Measurements from ENCODE around the gene HOXA4. TPM values are rescaled to one million over a fixed set of nuclear protein-coding genes. Genes with fewer than 3 reads are reported as not detected.

Gene HOXA4
- total RNA-seq, 1 experiment from 2014 or later: 2.0 TPM

DNA sequence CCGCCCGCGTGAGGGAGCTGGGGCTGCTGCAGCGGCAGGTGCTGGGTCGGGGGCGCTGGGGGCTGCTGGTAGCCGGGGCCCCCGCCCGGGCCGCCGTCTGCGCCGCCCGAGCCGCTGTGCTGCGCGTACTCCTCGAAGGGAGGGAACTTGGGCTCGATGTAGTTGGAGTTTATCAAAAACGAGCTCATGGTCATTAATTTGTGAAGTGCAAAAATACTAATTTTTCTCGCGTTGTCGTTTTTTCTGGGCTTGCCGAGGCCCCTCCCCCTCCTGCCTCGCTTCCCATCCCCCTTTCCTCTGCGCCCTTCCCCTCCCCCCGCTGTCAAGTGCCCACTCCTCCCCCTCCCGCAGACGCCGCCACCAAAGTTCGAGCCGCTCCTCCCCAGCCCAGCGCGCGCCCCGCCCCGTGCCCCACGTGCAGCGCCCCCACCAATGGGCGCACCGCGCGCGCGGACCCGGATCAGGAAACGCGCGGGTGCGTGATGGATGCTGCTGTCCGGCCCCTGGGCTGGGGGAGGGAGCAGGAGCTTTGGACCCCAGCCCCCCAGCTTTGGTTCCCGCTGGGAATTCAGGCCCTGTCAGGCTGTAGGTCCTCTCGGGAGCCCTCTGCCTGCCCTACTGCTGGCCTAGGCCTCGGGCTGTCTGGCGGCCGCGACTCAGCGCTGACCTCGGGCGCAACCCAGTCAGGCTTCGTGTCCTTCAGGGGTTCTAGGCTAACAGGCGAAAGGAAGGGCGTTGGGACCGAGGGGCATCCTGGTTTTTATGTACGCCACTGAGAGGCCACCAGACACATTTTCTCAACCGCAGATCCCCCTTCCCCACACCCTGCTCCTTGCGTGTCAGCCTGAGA is at the start of gene HOXA4 (continued):
- TF ChIP-seq, protein P1, sequence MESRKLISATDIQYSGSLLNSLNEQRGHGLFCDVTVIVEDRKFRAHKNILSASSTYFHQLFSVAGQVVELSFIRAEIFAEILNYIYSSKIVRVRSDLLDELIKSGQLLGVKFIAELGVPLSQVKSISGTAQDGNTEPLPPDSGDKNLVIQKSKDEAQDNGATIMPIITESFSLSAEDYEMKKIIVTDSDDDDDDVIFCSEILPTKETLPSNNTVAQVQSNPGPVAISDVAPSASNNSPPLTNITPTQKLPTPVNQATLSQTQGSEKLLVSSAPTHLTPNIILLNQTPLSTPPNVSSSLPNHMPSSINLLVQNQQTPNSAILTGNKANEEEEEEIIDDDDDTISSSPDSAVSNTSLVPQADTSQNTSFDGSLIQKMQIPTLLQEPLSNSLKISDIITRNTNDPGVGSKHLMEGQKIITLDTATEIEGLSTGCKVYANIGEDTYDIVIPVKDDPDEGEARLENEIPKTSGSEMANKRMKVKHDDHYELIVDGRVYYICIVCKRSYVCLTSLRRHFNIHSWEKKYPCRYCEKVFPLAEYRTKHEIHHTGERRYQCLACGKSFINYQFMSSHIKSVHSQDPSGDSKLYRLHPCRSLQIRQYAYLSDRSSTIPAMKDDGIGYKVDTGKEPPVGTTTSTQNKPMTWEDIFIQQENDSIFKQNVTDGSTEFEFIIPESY (IDR thresholded peaks at IDR 0.05; ENCODE audit: extremely low read depth, insufficient replicate concordance, low read length): no peak
- peak; percentile 41 for TF ChIP-seq TCF7L2 (IDR thresholded peaks at IDR 0.05; ENCODE audit: borderline replicate concordance, extremely low read depth, insufficient read depth, insufficient read length)
- TF ChIP-seq CBX3 (IDR thresholded peaks at IDR 0.05; ENCODE audit: low read depth): no peak
- TF ChIP-seq, protein P2, sequence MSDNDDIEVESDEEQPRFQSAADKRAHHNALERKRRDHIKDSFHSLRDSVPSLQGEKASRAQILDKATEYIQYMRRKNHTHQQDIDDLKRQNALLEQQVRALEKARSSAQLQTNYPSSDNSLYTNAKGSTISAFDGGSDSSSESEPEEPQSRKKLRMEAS (IDR thresholded peaks at IDR 0.05): peak; percentile 84
- TF ChIP-seq RAD21 (IDR thresholded peaks at IDR 0.05; ENCODE audit: low read depth): no peak
- TF ChIP-seq POLR2AphosphoS5 (IDR thresholded peaks at IDR 0.05; ENCODE audit: low read depth, low read length): peak; percentile 58; the same call in 1 of the 2 replicates

DNA sequence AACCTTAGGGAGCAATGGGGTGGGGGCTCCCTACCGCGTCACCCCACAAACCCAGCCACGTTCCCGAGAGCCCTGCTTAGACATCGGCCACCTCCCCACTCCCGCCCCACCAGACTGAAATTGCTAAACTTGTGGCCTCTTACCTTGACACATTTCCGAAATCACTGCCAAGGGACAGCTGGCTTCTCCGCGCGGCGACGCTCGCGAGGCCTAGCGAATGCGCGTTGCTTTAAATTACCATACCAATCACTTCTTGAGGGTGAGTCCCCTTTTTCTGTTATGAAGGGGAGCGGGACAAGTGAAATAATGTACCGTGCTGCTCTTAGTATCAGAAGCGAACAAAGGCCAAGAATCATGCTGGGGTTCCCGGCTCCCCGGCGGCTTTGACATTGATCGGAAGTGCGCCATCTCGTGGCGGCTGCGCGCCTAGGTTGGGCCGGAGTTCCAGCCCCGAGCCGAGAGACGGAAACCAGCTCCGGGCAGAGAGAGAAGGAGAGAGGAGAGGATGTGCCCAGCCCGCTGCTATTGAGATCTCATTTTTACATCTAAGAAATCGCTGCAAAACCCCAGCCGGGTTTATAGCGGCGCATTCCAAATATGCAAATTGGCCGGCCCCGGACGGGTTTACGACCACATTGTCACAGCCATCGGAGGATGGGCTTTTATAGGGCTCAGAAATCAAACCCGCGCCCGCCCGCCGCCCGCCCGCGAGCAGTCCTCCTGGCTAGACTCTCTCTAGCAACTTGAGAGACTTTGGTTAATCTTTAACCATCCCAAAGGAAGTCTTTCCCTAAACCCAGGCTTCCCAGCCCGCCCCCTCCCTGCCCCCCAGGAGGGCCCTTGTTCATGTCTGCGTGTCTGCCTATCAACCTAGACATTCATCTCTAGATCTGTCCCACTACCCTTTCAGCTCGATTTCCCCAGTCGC is 49.2 kb upstream of the HOXA4 start:
- CTCF ChIA-PET: interaction anchor here (0.6 to 2.5 kb wide), 20 partner anchors 10 to 1287 kb away, joined by 3 to 32 read pairs (median 4); partner anchors contain the start of gene HOXA13
- peak overlapping the region; percentile 83 for H2AFZ ChIP-seq (ENCODE audit: low read depth, low read length, poor library complexity, severe bottlenecking)

More for the DNA sequence above, 49.2 kb upstream of the HOXA4 start:
- Histone ChIP-seq H3K4me1 (ENCODE audit: control insufficient read depth in 1 of 2, insufficient read depth in 2 of 2, low read length in 2 of 2) (peaks cover 30 to 51% of the 10 kb centered on the region in 2 experiments), H3K9ac (ENCODE audit: low read length) (peak overlapping the region; percentile 65), H3K4me3 (replicated peaks in 1 of 2; ENCODE audit: low read depth in 1 of 2, low read length in 2 of 2) (peak overlapping the region; percentile 43 to 56), H3K4me2 (ENCODE audit: low read length) (peak overlapping the region; percentile 90), H3K27ac (ENCODE audit: low read depth, low read length) (peak overlapping the region; percentile 38; the same call in 1 of the 2 replicates), H3K79me2 (ENCODE audit: insufficient read depth, low read length) (peaks cover 17% of the 10 kb centered on the region), H3K36me3 (ENCODE audit: control insufficient read depth in 1 of 2, insufficient read depth in 2 of 2, low read length in 2 of 2) (no peaks in the 10 kb centered on the region), H3K9me2 (ENCODE audit: insufficient read depth) (no peaks in the 10 kb centered on the region), H3K27me3 (ENCODE audit: insufficient read depth, low read length) (no peaks in the 10 kb centered on the region), H4K20me1 (ENCODE audit: insufficient read depth) (no peaks in the 10 kb centered on the region), H3K9me3 (ENCODE audit: control insufficient read depth in 1 of 2, insufficient read depth in 1 of 2, low read depth in 1 of 2, low read length in 2 of 2) (no peaks in the 10 kb centered on the region)
- DNase-seq (ENCODE audit: low read depth, low spot score): no peak
- ChIA-PET RAD21 (ENCODE audit: low non-redundant PET in 1 of 2, low total read pairs in 2 of 2, uncharacterized antibody in 2 of 2, unreplicated experiment in 2 of 2) (no interaction called here), POLR2A (interaction anchor here (1.1 kb wide), 1 partner anchor 9 kb away, joined by 7 read pairs; no protein-coding TSS in a partner anchor)
- intact Hi-C loops (cut with micrococcal nuclease): no loop called here
- ATAC-seq: peak; percentile 79
- no TSS peak for BruUV-seq (replicated peaks)
- TF ChIP-seq, protein P3, sequence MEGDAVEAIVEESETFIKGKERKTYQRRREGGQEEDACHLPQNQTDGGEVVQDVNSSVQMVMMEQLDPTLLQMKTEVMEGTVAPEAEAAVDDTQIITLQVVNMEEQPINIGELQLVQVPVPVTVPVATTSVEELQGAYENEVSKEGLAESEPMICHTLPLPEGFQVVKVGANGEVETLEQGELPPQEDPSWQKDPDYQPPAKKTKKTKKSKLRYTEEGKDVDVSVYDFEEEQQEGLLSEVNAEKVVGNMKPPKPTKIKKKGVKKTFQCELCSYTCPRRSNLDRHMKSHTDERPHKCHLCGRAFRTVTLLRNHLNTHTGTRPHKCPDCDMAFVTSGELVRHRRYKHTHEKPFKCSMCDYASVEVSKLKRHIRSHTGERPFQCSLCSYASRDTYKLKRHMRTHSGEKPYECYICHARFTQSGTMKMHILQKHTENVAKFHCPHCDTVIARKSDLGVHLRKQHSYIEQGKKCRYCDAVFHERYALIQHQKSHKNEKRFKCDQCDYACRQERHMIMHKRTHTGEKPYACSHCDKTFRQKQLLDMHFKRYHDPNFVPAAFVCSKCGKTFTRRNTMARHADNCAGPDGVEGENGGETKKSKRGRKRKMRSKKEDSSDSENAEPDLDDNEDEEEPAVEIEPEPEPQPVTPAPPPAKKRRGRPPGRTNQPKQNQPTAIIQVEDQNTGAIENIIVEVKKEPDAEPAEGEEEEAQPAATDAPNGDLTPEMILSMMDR (IDR thresholded peaks at IDR 0.05 in 2 of 3, conservative IDR thresholded peaks at IDR 0.05 in 1 of 3; ENCODE audit: borderline replicate concordance in 1 of 3, insufficient read depth in 1 of 3, low read depth in 2 of 3, low read length in 2 of 3): peak; percentile 80 to 97 (median 93)
- TF ChIP-seq ZFX (IDR thresholded peaks at IDR 0.05) (peak; percentile 84), POLR2AphosphoS5 (IDR thresholded peaks at IDR 0.05; ENCODE audit: low read depth, low read length) (peak; percentile 43; the same call in 1 of the 2 replicates), FOSL1 (IDR thresholded peaks at IDR 0.05; ENCODE audit: low read depth) (no peak), CBX3 (IDR thresholded peaks at IDR 0.05; ENCODE audit: low read depth) (no peak; the same call in 1 of the 2 replicates), TCF7L2 (IDR thresholded peaks at IDR 0.05; ENCODE audit: borderline replicate concordance, extremely low read depth, insufficient read depth, insufficient read length) (peak; percentile 45), EGR1 (IDR thresholded peaks at IDR 0.05; ENCODE audit: low read depth) (no peak)
- TF ChIP-seq, protein P2 (IDR thresholded peaks at IDR 0.05): peak; percentile 65; the same call in 1 of the 2 replicates
